ENCODE results near the gene AKIP1. TPM values are rescaled to one million over a fixed set of nuclear protein-coding genes. Genes with fewer than 3 reads are reported as not detected.
A peak's percentile ranks its signal among the peaks of the same experiment; 100 is the strongest.

AKIP1 gene
- total RNA-seq, 1 experiment from 2014 or later = 85.2 TPM

DNA sequence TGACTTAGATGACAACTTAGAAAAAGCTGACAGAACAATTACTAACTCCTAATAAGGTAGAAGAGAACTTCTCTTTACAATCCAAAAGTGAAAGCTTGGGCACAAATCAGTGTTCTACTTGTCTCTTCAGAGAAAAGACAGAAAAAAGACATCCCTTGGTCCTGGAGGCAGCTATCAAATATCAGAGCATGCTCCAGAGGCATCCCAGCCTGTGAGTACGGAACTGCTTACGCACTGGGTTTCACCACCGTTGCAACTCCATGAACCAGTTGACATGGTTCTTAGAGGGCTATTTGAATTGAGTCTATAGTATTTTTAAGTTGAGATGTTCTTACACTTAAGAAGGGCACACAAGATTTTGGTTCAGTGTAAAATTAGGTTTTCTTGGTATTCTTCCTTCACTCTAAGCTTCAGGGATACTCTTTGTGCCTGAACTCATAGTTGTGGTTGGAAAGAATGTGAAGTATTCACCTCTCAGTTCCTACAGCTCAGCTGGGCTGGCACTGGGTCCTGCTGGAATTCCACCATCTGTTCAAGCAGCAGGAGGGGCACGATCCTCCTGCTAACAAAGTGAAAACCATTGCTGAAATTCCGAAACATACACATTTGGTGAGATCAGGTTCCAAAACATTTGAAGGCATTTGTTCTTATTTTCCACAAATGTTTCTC, 6.3 kb downstream of the AKIP1 start:
- Histone ChIP-seq H3K9me3 (ENCODE audit: control insufficient read depth, insufficient read depth, low read depth, low read length) (no peaks in the 10 kb centered on the region), H3K27ac (ENCODE audit: low read length) (peak overlapping the region; percentile 56), H3K36me3 (ENCODE audit: control insufficient read depth, insufficient read depth, low read length) (peaks cover 22% of the 10 kb centered on the region), H3K4me1 (ENCODE audit: control insufficient read depth, insufficient read depth, low read length) (peaks cover 34% of the 10 kb centered on the region), H3K4me3 (ENCODE audit: low read depth in 2 of 2, low read length in 2 of 2) (no peak overlapping the region), H3K27me3 (ENCODE audit: control insufficient read depth, insufficient read depth, low read length) (no peaks in the 10 kb centered on the region)
- ATAC-seq (peak; percentile 84), DNase-seq (ENCODE audit: low read depth, low spot score) (no peak)
- POLR2A ChIA-PET = interaction anchor here (0.6 kb wide), 1 partner anchor 134 kb away, joined by 4 read pairs; no protein-coding TSS in a partner anchor
- in situ Hi-C loops (cut with HindIII; ENCODE audit: low pct_unique_long_range_greater_than_20kb, low sequenced_read_pairs) = no loop called here
- no TSS peak for BruUV-seq (replicated peaks)
- CTCF ChIA-PET = interaction anchor here (0.9 to 1.0 kb wide), 2 partner anchors 42 to 220 kb away, joined by 3 to 4 read pairs; no protein-coding TSS in a partner anchor
- intact Hi-C loops (cut with micrococcal nuclease; ENCODE audit: unreplicated experiment) = no loop called here
- peak; percentile 54; the same call in 1 of the 2 replicates for TF ChIP-seq POLR2AphosphoS5 (IDR thresholded peaks at IDR 0.05; ENCODE audit: low read depth, low read length)
- TF ChIP-seq TCF7L2 (IDR thresholded peaks at IDR 0.05; ENCODE audit: low read depth, low read length) = no peak

GRCh38 chr11:8922691-8923090, 11.7 kb downstream of the AKIP1 start:
- peaks cover 10% of the 10 kb centered on the region for H3K36me3 ChIP-seq (ENCODE audit: control insufficient read depth, insufficient read depth, low read length)
- no peak for ATAC-seq
- peaks cover 4% of the 10 kb centered on the region; the same call in 1 of the 2 replicates for H3K4me1 ChIP-seq (ENCODE audit: control insufficient read depth, insufficient read depth, low read length)
- H3K27me3 ChIP-seq (ENCODE audit: control insufficient read depth, insufficient read depth, low read length) = no peaks in the 10 kb centered on the region
- no peaks in the 10 kb centered on the region for H3K9me3 ChIP-seq (ENCODE audit: control insufficient read depth, insufficient read depth, low read depth, low read length)
- in situ Hi-C loops (cut with HindIII; ENCODE audit: low pct_unique_long_range_greater_than_20kb, low sequenced_read_pairs) (no loop called here), intact Hi-C loops (cut with micrococcal nuclease; ENCODE audit: unreplicated experiment) (no loop called here)
- ChIA-PET POLR2A (no interaction called here), CTCF (interaction anchor here (0.7 kb wide), 1 partner anchor 109 kb away, joined by 3 read pairs; no protein-coding TSS in a partner anchor)
- DNase-seq (ENCODE audit: low read depth, low spot score) = no peak
- no peak overlapping the region for H3K4me3 ChIP-seq (ENCODE audit: low read depth in 2 of 2, low read length in 2 of 2)
- no TSS peak for BruUV-seq (replicated peaks)
- H3K27ac ChIP-seq (ENCODE audit: low read length) = no peak overlapping the region
- TF ChIP-seq SIN3A (IDR thresholded peaks at IDR 0.05; ENCODE audit: borderline replicate concordance, insufficient read depth, low read depth, low read length) (no peak), REST (IDR thresholded peaks at IDR 0.05; ENCODE audit: insufficient read depth in 1 of 2, low read depth in 2 of 2, low read length in 1 of 2) (no peak), CTCF (IDR thresholded peaks at IDR 0.05) (no peak)

DNA sequence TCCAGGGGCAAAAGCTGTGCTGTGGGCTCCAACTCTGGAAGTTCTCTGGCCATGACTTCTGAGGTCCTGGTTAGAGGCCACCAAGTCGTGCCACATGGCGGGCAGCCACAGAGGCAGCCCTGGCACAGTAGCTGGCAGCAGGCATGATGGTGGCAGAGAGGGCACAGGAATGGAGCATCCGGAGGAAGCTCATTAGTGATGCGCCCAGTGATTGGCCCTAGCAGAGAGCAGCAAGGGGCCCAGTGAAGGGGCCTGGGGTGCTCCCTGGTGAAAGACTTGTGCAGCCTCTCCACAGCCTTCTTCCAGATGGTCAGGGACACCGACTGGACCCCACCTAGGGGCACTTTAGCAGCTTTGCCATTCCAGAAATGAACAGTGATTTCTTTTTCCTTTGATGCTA, 14.7 kb downstream of the AKIP1 start:
- no peak overlapping the region for H3K27ac ChIP-seq (ENCODE audit: low read length)
- H3K27me3 ChIP-seq (ENCODE audit: control insufficient read depth, insufficient read depth, low read length) = no peaks in the 10 kb centered on the region
- DNase-seq (ENCODE audit: low read depth, low spot score) = no peak
- POLR2A ChIA-PET = no interaction called here
- no TSS peak for BruUV-seq (replicated peaks)
- intact Hi-C loops (cut with micrococcal nuclease; ENCODE audit: unreplicated experiment) = no loop called here
- H3K4me3 ChIP-seq (ENCODE audit: low read depth in 2 of 2, low read length in 2 of 2) = no peak overlapping the region
- ATAC-seq = no peak
- TF ChIP-seq POLR2AphosphoS5 (IDR thresholded peaks at IDR 0.05; ENCODE audit: low read depth, low read length) (no peak), TCF7L2 (IDR thresholded peaks at IDR 0.05; ENCODE audit: low read depth, low read length) (no peak), REST (IDR thresholded peaks at IDR 0.05; ENCODE audit: insufficient read depth in 1 of 2, low read depth in 2 of 2, low read length in 1 of 2) (no peak), CTCF (IDR thresholded peaks at IDR 0.05) (no peak), SIN3A (IDR thresholded peaks at IDR 0.05; ENCODE audit: borderline replicate concordance, insufficient read depth, low read depth, low read length) (no peak)
- in situ Hi-C loops (cut with HindIII; ENCODE audit: low pct_unique_long_range_greater_than_20kb, low sequenced_read_pairs) = no loop called here
- no peaks in the 10 kb centered on the region for H3K4me1 ChIP-seq (ENCODE audit: control insufficient read depth, insufficient read depth, low read length)
- no peaks in the 10 kb centered on the region for H3K9me3 ChIP-seq (ENCODE audit: control insufficient read depth, insufficient read depth, low read depth, low read length)
- CTCF ChIA-PET = no interaction called here
- no peaks in the 10 kb centered on the region for H3K36me3 ChIP-seq (ENCODE audit: control insufficient read depth, insufficient read depth, low read length)

Measured in Panc1 (cell line).